Prostate gland (tissue), 2 donors: ENCODE measurements around the gene IGSF23.
"Not testable (repeated sequence)": the region's sequence is repeated elsewhere in the genome, so short reads cannot be mapped to it uniquely, and the experiment has no call there.

Source experiments
- CTCF ChIP-seq, 4 experiments: fragments of 200-600 bp in 2 of 4; fragments of 450-650 bp in 2 of 4; sonication (generic) in 2 of 4; IDR thresholded peaks; 1 replicate in 3 of 4; 2 replicates in 1 of 4; pipeline ENCODE4 v1.5.1; 2016 to 2019; ENCODE audit warnings: antibody characterized with exemption in 4 of 4, mild to moderate bottlenecking in 2 of 4, moderate library complexity in 2 of 4
- POLR2A ChIP-seq: fragments of 450-650 bp; IDR thresholded peaks from one replicate; pipeline ENCODE4 v1.6.1; 2016; ENCODE audit warnings: antibody characterized with exemption, mild to moderate bottlenecking

GRCh38 chr19:44591340-44591993 lies 21.9 kb upstream of the IGSF23 start:
- not testable (repeated sequence) for TF ChIP-seq POLR2A; CTCF (IDR thresholded peaks at IDR 0.05)
